HG03103 (cell line): ENCODE data around the gene CDIP1.
A peak's percentile ranks its signal among the peaks of the same experiment; 100 is the strongest.

Experiments used
- ATAC-seq: cut with Tn5 transposase; IDR thresholded peaks from one replicate; pipeline ENCODE4 v1.9.1; 2021; ENCODE audit warnings: low read depth; ENCODE audit not compliant: unreplicated experiment

The CDIP1 gene

GRCh38 chr16:4517812-4518680 lies 20.5 kb downstream of the CDIP1 start:
- no peak for ATAC-seq

GRCh38 chr16:4515611-4516233 lies 22.9 kb downstream of the CDIP1 start:
- ATAC-seq: peak; percentile 63

GRCh38 chr16:4514606-4515005 lies 24.0 kb downstream of the CDIP1 start:
- no peak for ATAC-seq

- no peak for ATAC-seq
Observed at GRCh38 chr16:4513881-4514280, 24.7 kb downstream of the CDIP1 start.

- no peak for ATAC-seq
Observed at GRCh38 chr16:4513086-4513860, 25.3 kb downstream of the CDIP1 start.

GRCh38 chr16:4512473-4512872 lies 26.1 kb downstream of the CDIP1 start:
- no peak for ATAC-seq

GRCh38 chr16:4511441-4512082 lies 27.0 kb downstream of the CDIP1 start:
- ATAC-seq: no peak

GRCh38 chr16:4510747-4511426 lies 27.7 kb downstream of the CDIP1 start:
- ATAC-seq: no peak

- ATAC-seq: no peak
Observed at GRCh38 chr16:4510131-4510530, 28.4 kb downstream of the CDIP1 start.

- ATAC-seq: no peak
Observed at GRCh38 chr16:4509420-4509819, 29.2 kb downstream of the CDIP1 start.

- ATAC-seq: no peak
Observed at GRCh38 chr16:4508806-4509205, 29.8 kb downstream of the CDIP1 start.

- no peak for ATAC-seq
Observed at GRCh38 chr16:4507588-4508345, 30.8 kb downstream of the CDIP1 start.

- ATAC-seq: no peak
Observed at GRCh38 chr16:4506450-4506849, 32.1 kb downstream of the CDIP1 start.

- peak; percentile 73 for ATAC-seq
Observed at GRCh38 chr16:4505356-4506147, 33.0 kb downstream of the CDIP1 start.

GRCh38 chr16:4501071-4501478 lies 37.5 kb downstream of the CDIP1 start:
- no peak for ATAC-seq

- ATAC-seq: no peak
Observed at GRCh38 chr16:4500272-4500671, 38.3 kb downstream of the CDIP1 start.

- ATAC-seq: no peak
Observed at GRCh38 chr16:4499196-4499555, 39.4 kb downstream of the CDIP1 start.

- no peak for ATAC-seq
Observed at GRCh38 chr16:4498546-4499195, 39.9 kb downstream of the CDIP1 start.
